ENCODE measurements around the gene ARMC9. TPM values are rescaled to one million over a fixed set of nuclear protein-coding genes. Genes with fewer than 3 reads are reported as not detected.

The ARMC9 gene
- total and polyA plus RNA-seq, 8 donors, result 3.7 to 15.0 (median 8.1) TPM

GRCh38 chr2:231284296-231284695 lies 85.9 kb downstream of the ARMC9 start:
- intact Hi-C loops (cut with DNase I), result no loop called here
- H3K27me3 ChIP-seq, result no peaks in the 10 kb centered on the region
- ATAC-seq, result no peak
- H3K9me3 ChIP-seq, result no peaks in the 10 kb centered on the region
- WGBS, 2 donors, result 92 to 96% methylated on average over 2 of the region's 2 CpGs
- H3K4me1 ChIP-seq, result no peaks in the 10 kb centered on the region
- no peak for TF ChIP-seq CTCF (IDR thresholded peaks at IDR 0.05)
- FAIRE-seq, result no peak
- no peak for DNase-seq
- no peak overlapping the region for H3K27ac ChIP-seq
- no peak overlapping the region for H3K4me3 ChIP-seq
- H3K36me3 ChIP-seq, result no peaks in the 10 kb centered on the region

DNA sequence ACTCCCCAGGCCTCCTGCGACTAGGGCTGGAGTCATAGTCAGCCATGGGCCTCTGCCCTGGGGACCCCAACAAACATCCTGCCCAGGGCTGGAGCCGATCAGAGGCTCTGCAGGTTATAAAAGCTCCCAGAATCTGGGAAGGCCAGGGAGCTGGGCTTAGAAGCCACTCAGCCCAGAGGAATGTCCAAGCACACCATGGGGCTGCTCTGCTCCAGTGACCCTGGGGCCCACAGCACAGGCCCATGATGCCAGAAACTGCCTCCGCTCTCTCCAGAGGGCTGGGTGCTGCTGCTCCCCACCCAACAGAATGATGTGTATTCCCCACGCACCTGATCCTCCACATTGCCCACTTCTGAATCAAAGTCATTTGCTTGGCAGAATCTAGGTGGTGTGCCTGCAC lies 88.5 kb downstream of the ARMC9 start:
- 94 to 98% methylated on average over 4 of the region's 4 CpGs for WGBS, 2 donors
- ATAC-seq (no peak), DNase-seq (no peak), FAIRE-seq (no peak)
- Histone ChIP-seq H3K36me3 (no peaks in the 10 kb centered on the region), H3K27ac (no peak overlapping the region), H3K9me3 (no peaks in the 10 kb centered on the region), H3K4me3 (no peak overlapping the region), H3K27me3 (no peaks in the 10 kb centered on the region), H3K4me1 (no peaks in the 10 kb centered on the region)
- no peak for TF ChIP-seq CTCF (IDR thresholded peaks at IDR 0.05)
- intact Hi-C loops (cut with DNase I), result no loop called here

DNA sequence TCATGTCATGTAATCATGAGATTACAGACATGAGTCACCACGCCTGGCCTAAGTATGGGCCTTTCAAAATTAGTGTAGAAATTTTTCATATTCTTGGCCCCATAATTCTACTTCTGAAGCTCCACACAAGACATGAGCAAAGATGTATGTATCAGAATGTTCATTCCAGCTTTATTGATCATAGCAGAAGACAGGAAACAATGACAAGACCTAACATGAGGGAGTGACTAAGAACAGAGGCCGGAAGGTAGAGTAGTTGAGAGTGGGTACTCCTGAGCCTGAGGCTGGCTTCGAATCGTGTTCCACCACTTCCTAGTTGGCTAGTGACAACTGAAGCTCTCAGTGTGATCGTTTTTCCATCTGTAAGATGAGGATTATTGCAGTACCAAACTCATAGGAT lies 89.3 kb downstream of the ARMC9 start:
- no peak for TF ChIP-seq CTCF (IDR thresholded peaks at IDR 0.05)
- intact Hi-C loops (cut with DNase I), result no loop called here
- DNase-seq, result no peak
- WGBS, 2 donors, result 89% methylated on average over 5 of the region's 5 CpGs
- ATAC-seq, result no peak
- Histone ChIP-seq H3K36me3 (no peaks in the 10 kb centered on the region), H3K4me1 (no peaks in the 10 kb centered on the region), H3K9me3 (no peaks in the 10 kb centered on the region), H3K4me3 (no peak overlapping the region), H3K27ac (no peak overlapping the region), H3K27me3 (no peaks in the 10 kb centered on the region)
- FAIRE-seq, result no peak

DNA sequence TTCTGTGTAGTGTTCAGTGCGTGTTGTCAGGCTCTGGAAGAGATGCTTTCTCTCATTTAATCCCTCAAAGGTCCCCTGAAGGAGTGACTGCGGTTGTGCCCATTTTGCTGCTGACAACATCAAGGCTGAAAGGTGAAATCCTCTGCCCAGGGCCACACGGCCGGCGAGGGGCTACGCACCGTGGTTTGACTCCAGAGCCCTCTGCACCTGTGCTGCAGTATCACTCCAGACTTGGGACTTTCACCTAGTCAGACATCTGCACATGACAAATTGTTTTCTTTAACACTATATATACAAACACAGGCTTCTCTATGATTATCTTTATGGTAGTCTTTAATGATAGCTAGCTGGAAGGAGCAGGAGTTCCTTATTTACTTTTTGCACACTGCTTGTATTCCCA lies 90.2 kb downstream of the ARMC9 start:
- no peak for TF ChIP-seq CTCF (IDR thresholded peaks at IDR 0.05)
- Histone ChIP-seq H3K9me3 (no peaks in the 10 kb centered on the region), H3K4me1 (no peaks in the 10 kb centered on the region), H3K27ac (no peak overlapping the region), H3K36me3 (no peaks in the 10 kb centered on the region), H3K27me3 (no peaks in the 10 kb centered on the region), H3K4me3 (no peak overlapping the region)
- ATAC-seq, result no peak
- FAIRE-seq, result no peak
- no peak for DNase-seq
- intact Hi-C loops (cut with DNase I), result no loop called here
- WGBS, 2 donors, result 39 to 52% methylated on average over 7 of the region's 7 CpGs

DNA sequence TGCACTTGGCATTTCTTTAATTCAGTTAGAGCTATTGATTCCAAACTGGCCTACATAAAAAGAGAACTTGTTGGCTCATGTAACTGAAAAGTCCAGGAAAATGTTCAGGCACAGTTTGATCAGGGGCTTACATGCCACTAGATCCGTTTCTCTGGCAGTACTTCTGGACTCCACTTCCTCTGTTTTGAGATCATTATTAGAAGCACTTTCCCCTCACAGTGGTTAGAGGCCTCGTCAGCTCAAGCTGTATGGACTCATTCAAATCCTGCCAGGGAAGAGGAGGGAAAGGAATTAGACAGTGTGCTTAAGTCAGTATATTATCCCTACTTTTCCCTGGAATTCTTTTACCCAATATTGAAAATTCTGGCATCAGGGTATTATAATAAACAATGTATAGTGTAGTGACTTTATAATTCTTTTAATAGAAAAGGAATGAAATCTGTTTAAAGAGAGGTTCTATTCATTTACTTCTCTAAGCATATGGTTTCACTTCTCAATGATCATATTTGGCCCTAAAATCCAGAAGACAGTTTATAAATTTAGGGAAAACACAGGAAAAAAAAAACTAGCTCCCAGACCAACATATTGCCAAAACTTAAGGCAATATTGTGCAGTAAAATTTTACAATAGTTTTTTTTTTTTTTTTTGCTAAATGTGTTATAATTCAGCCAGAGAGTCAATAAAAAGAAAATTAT lies 92.0 kb downstream of the ARMC9 start:
- no peak for DNase-seq
- Histone ChIP-seq H3K36me3 (no peaks in the 10 kb centered on the region), H3K27ac (no peak overlapping the region), H3K27me3 (no peaks in the 10 kb centered on the region), H3K4me3 (no peak overlapping the region), H3K9me3 (no peaks in the 10 kb centered on the region), H3K4me1 (peaks cover 0 to 3% (median 0%) of the 10 kb centered on the region in 3 donors)
- no peak for ATAC-seq
- TF ChIP-seq CTCF (IDR thresholded peaks at IDR 0.05), result no peak
- FAIRE-seq, result no peak
- intact Hi-C loops (cut with DNase I), result loop anchor here in 1 of 3 donors (5.0 kb wide), 1 partner anchor 122 kb away; no protein-coding TSS in a partner anchor
- 67 to 68% methylated on average over 2 of the region's 2 CpGs for WGBS, 2 donors
